Stimulated activated CD4-positive, alpha-beta T cell treated with anti-CD3 and anti-CD28 coated beads, Interleukin-12 subunit alpha, Interleukin-12 subunit beta, amount 100 ng/mL, for 24 hours (primary cell): Measurements from ENCODE around the gene NFKB2.

Experiments
- DNase-seq, 2 experiments: peaks; one replicate each; pipeline ENCODE4 v3.0.0-alpha.2; 2020; ENCODE audit warnings: low read depth in 2 of 2

The NFKB2 gene

GRCh38 chr10:102422545-102423129, 27.1 kb downstream of the NFKB2 start:
- peak in 1 of 2 experiments; percentile 45 for DNase-seq

GRCh38 chr10:102423372-102423968, 28.0 kb downstream of the NFKB2 start:
- DNase-seq: no peak

GRCh38 chr10:102424145-102424544, 28.6 kb downstream of the NFKB2 start:
- DNase-seq: no peak

- DNase-seq: no peak
Observed at GRCh38 chr10:102424916-102425315, 29.4 kb downstream of the NFKB2 start.

- no peak for DNase-seq
Observed at GRCh38 chr10:102425444-102425843, 29.9 kb downstream of the NFKB2 start.

- no peak for DNase-seq
Observed at GRCh38 chr10:102426803-102427287, 31.3 kb downstream of the NFKB2 start.

GRCh38 chr10:102429468-102429867, 34.0 kb downstream of the NFKB2 start:
- DNase-seq: no peak

GRCh38 chr10:102431452-102432124, 36.1 kb downstream of the NFKB2 start:
- no peak for DNase-seq

GRCh38 chr10:102432162-102432950, 36.9 kb downstream of the NFKB2 start, which contains the start of gene CUEDC2:
Gene CUEDC2, minus strand, starts transcription at chr10:102432574. Its CDS starts 7,386 bp downstream, at chr10:102425188.
- DNase-seq: peak; percentile 95 to 99

- no peak for DNase-seq
Observed at GRCh38 chr10:102433619-102434046, 38.1 kb downstream of the NFKB2 start.

GRCh38 chr10:102434394-102435132, 39.1 kb downstream of the NFKB2 start:
- no peak for DNase-seq

GRCh38 chr10:102435133-102435497, 39.6 kb downstream of the NFKB2 start:
- DNase-seq: no peak

GRCh38 chr10:102435529-102436233, 40.2 kb downstream of the NFKB2 start:
- DNase-seq: peak in 1 of 2 experiments; percentile 59

GRCh38 chr10:102436312-102436711, 40.8 kb downstream of the NFKB2 start:
- no peak for DNase-seq

- DNase-seq: no peak
Observed at GRCh38 chr10:102437515-102437914, 42.0 kb downstream of the NFKB2 start.

GRCh38 chr10:102438374-102438773, 42.9 kb downstream of the NFKB2 start:
- DNase-seq: no peak

GRCh38 chr10:102444851-102445250, 49.3 kb downstream of the NFKB2 start:
- no peak for DNase-seq

GRCh38 chr10:102449321-102450123, 54.0 kb downstream of the NFKB2 start:
- peak; percentile 59 to 83 for DNase-seq

- no peak for DNase-seq
Observed at GRCh38 chr10:102450124-102450373, 54.5 kb downstream of the NFKB2 start.
